ENCODE results near the gene GBP4.

GRCh38 chr1:89175601-89176256 lies 23.0 kb downstream of the GBP4 start, which contains the start of gene GBP7:
- TF ChIP-seq CTCF (conservative IDR thresholded peaks at IDR 0.05; ENCODE audit: low read depth, low read length), result no peak
- no peak for TF ChIP-seq EZH2phosphoT487 (IDR thresholded peaks at IDR 0.05; ENCODE audit: borderline replicate concordance, low read length)
- TF ChIP-seq EZH2 (IDR thresholded peaks at IDR 0.05; ENCODE audit: low read length, unreplicated experiment), result no peak

All from PC-3 (cell line).